Neural progenitor cell (in vitro differentiated cells): ENCODE results near the gene SLC6A3.

Experiments used
- CTCF ChIP-seq: fragments of 200-600 bp; sonication (generic); IDR thresholded peaks from 2 replicates; pipeline ENCODE4 v1.5.1; 2017; ENCODE audit warnings: antibody characterized with exemption, mild to moderate bottlenecking
- EZH2phosphoT487 ChIP-seq: fragments of 200-600 bp; sonication (generic); IDR thresholded peaks from 2 replicates; pipeline ENCODE4 v1.6.1; 2017; ENCODE audit warnings: antibody characterized with exemption

DNA sequence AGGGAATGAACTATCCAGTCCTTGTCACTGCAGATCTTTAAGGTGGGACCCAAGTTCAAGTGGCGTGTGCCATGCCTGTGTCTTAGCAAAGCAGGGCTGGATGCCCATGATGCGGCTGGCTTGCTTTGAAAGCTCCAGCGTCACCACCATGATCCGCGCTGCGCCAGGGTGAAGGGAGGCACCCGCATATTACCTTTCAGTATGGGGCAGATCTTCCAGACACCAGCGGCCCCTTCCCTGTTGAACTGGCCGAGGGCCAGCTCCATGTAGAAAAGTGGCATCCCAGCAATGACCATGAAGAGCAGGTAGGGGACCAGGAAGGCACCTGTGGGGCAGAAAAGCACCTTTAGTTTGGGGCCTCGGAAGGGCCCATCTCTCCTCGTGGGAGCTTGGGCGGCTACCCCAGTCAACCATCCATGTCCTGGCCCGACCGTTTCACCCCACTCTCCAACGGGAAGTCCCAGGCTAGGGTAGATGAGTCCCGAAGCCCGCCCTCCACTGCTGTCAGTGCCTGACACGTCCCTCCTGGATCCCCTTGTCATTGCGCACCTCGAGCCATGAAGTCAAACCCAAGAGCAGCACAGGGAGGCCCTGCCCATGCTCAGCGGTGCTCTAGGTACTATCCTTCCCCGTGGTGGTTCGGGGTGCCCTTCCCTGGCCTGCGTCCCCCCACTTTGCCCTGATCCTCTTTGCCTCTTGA lies 3.9 kb downstream of the SLC6A3 start:
- TF ChIP-seq CTCF, result no peak
- no peak for TF ChIP-seq EZH2phosphoT487
